CD14-positive monocyte (primary cell): ENCODE results near the gene TMEM86B. TPM values are rescaled to one million over a fixed set of nuclear protein-coding genes. Genes with fewer than 3 reads are reported as not detected.

Source experiments
- DNase-seq, 3 donors: peaks; one replicate each; pipeline ENCODE4 v3.0.0-alpha.2; 2011 to 2022
- H2AFZ ChIP-seq: 2 replicates; pipeline ENCODE4 v1.6.0; 2012; ENCODE audit warnings: mild to moderate bottlenecking, low read depth, low read length, inconsistent platforms; ENCODE audit not compliant: insufficient read depth, poor library complexity, severe bottlenecking
- H3K27ac ChIP-seq, 2 donors: 1 replicate in 1 of 2; 2 replicates in 1 of 2; pipeline ENCODE4 v1.5.1; 2012 to 2013; ENCODE audit warnings: low read length in 2 of 2, control low read depth in 1 of 2, inconsistent platforms in 1 of 2, low read depth in 1 of 2, mild to moderate bottlenecking in 1 of 2
- H3K27me3 ChIP-seq, 2 donors: one replicate each; pipeline versions ENCODE4 v1.6.0 to v1.6.1; 2011 to 2013; ENCODE audit warnings: low read length in 2 of 2; ENCODE audit not compliant: control insufficient read depth in 2 of 2, insufficient read depth in 2 of 2
- H3K36me3 ChIP-seq, 2 donors: replicated peaks in 1 of 2; 1 replicate in 1 of 2; 2 replicates in 1 of 2; pipeline versions ENCODE4 v1.5.1 to v1.6.1; 2012 to 2013; ENCODE audit warnings: low read length in 2 of 2, control low read depth in 1 of 2, inconsistent platforms in 1 of 2, mild to moderate bottlenecking in 1 of 2; ENCODE audit not compliant: insufficient read depth in 2 of 2, control insufficient read depth in 1 of 2
- H3K4me1 ChIP-seq, 2 donors: 1 replicate in 1 of 2; 2 replicates in 1 of 2; pipeline versions ENCODE4 v1.5.1 to v1.6.1; 2012 to 2013; ENCODE audit warnings: low read length in 2 of 2, control low read depth in 1 of 2, inconsistent platforms in 1 of 2, mild to moderate bottlenecking in 1 of 2, moderate library complexity in 1 of 2; ENCODE audit not compliant: insufficient read depth in 2 of 2, control insufficient read depth in 1 of 2
- H3K4me2 ChIP-seq: replicated peaks from 2 replicates; pipeline ENCODE3; 2012; ENCODE audit warnings: low read length, moderate library complexity, mild to moderate bottlenecking; ENCODE audit not compliant: poor library complexity, severe bottlenecking; ENCODE audit errors: extremely low read depth
- H3K4me3 ChIP-seq, 3 experiments: fragments of 200-600 bp in 1 of 3; sonication (generic) in 1 of 3; replicated peaks in 1 of 3; 1 replicate in 2 of 3; 2 replicates in 1 of 3; pipeline ENCODE4 v1.5.1; 2011 to 2013; ENCODE audit warnings: low read length in 3 of 3, mild to moderate bottlenecking in 3 of 3, control low read depth in 2 of 3, low read depth in 2 of 3, inconsistent platforms in 1 of 3, moderate library complexity in 1 of 3
- H3K79me2 ChIP-seq: 2 replicates; pipeline ENCODE4 v1.6.0; 2012; ENCODE audit warnings: mild to moderate bottlenecking, control low read depth, inconsistent platforms, low read length, moderate library complexity; ENCODE audit not compliant: insufficient read depth
- H3K9ac ChIP-seq: 2 replicates; pipeline ENCODE4 v1.6.0; 2017; ENCODE audit warnings: low read length, mild to moderate bottlenecking; ENCODE audit not compliant: insufficient read depth, poor library complexity, severe bottlenecking
- H3K9me3 ChIP-seq, 2 donors: replicated peaks in 1 of 2; 1 replicate in 1 of 2; 2 replicates in 1 of 2; pipeline versions ENCODE4 v1.5.1 to v1.6.1; 2012 to 2013; ENCODE audit warnings: low read length in 2 of 2, control low read depth in 1 of 2; ENCODE audit not compliant: control insufficient read depth in 1 of 2, insufficient read depth in 1 of 2
- H4K20me1 ChIP-seq: 2 replicates; pipeline ENCODE4 v1.6.0; 2012; ENCODE audit warnings: mild to moderate bottlenecking, low read length, control low read depth, moderate library complexity; ENCODE audit not compliant: insufficient read depth
- H3K27ac Mint-ChIP-seq, 7 donors: one replicate each; pipeline ENCODE4 v1.8.0; 2020; ENCODE audit warnings: mild to moderate bottlenecking in 7 of 7, mixed read lengths in 7 of 7, moderate library complexity in 6 of 7, inconsistent platforms in 2 of 7
- H3K27me3 Mint-ChIP-seq, 3 donors: one replicate each; pipeline ENCODE4 v1.8.0; 2021 to 2022; ENCODE audit warnings: low read depth in 3 of 3, mild to moderate bottlenecking in 3 of 3, mixed read lengths in 3 of 3, moderate library complexity in 3 of 3, inconsistent platforms in 1 of 3
- H3K36me3 Mint-ChIP-seq, 2 donors: one replicate each; pipeline ENCODE4 v1.8.0; 2020; ENCODE audit warnings: mixed read lengths in 2 of 2, inconsistent platforms in 1 of 2, mild to moderate bottlenecking in 1 of 2
- H3K4me1 Mint-ChIP-seq: one replicate; pipeline ENCODE4 v1.8.0; 2020; ENCODE audit warnings: mild to moderate bottlenecking, mixed read lengths
- H3K4me3 Mint-ChIP-seq, 2 donors: one replicate each; pipeline ENCODE4 v1.8.0; 2020; ENCODE audit warnings: mild to moderate bottlenecking in 2 of 2, mixed read lengths in 2 of 2, moderate library complexity in 1 of 2
- H3K9me3 Mint-ChIP-seq, 7 donors: one replicate each; pipeline ENCODE4 v1.8.0; 2020 to 2022; ENCODE audit warnings: mixed read lengths in 7 of 7, mild to moderate bottlenecking in 6 of 7, moderate library complexity in 6 of 7, inconsistent platforms in 2 of 7
- WGBS: methylation state at CpG from one replicate; pipeline ENCODE4 v1.1.5; 2013; ENCODE audit warnings: missing lambda C conversion rate; ENCODE audit not compliant: insufficient coverage; 5-methylcytosine and 5-hydroxymethylcytosine counted together
- intact Hi-C, 2 donors: fragments of 100-400 bp; cut with micrococcal nuclease; formaldehyde crosslinking; loops; one replicate each; pipeline versions ENCODE4 v1.15.0 to v1.15.1; 2023
- polyA plus RNA-seq, 3 donors: library from polyadenylated mRNA; depleted of rRNA in 1 of 3; unstranded in 2 of 3; stranded (reverse) in 1 of 3; fragments of 300-500 nt in 2 of 3; fragments of >200 nt in 1 of 3; fragmentation: Illumina TruSeq in 2 of 3; gene quantifications; 1 replicate in 2 of 3; 2 replicates in 1 of 3; pipeline ENCODE4 v1.2.3, GENCODE V29; 2012 to 2021
- TF ChIP-seq, protein P1 (sequence below): fragments of 200-600 bp; IDR thresholded peaks from one replicate; pipeline ENCODE4 v1.8.0; 2022; ENCODE audit warnings: antibody characterized with exemption, mild to moderate bottlenecking

TMEM86B gene
- polyA plus RNA-seq, 3 donors: 0.16 to 10.7 (median 0.38) TPM

DNA sequence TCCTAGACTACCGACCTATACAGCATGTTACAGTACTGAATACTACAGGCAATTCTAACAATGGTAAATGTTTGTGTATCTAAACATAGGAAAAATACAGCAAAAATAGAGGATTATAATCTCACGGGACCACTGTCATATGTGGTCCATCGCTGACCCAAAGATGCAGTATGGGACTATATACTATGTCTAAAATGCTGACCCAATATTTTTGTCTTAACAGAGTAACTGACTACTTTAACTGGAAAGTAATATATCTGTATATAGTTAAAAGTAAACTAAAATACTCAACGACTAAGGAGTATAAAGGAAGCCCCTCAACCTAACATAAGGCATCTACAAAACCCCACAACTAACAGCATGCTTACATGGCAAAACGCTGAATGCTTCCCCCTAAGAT is 4.4 kb upstream of the TMEM86B start:
- Histone ChIP-seq H2AFZ (no peak overlapping the region), H3K4me2 (no peak overlapping the region), H3K36me3 (peaks cover 90 to 97% of the 10 kb centered on the region in 2 donors), H4K20me1 (peaks cover 98% of the 10 kb centered on the region), H3K27ac (no peak overlapping the region), H3K27me3 (no peaks in the 10 kb centered on the region), H3K4me3 (no peak overlapping the region), H3K9me3 (no peaks in the 10 kb centered on the region), H3K9ac (no peak overlapping the region), H3K4me1 (no peaks in the 10 kb centered on the region), H3K79me2 (peaks cover 28% of the 10 kb centered on the region)
- intact Hi-C loops: no loop called here
- no peak for DNase-seq
- 100% methylated on average over 1 of the region's 5 CpGs for WGBS
- Mint-ChIP-seq H3K4me1 (no peaks in the 10 kb centered on the region), H3K36me3 (peaks cover 73 to 91% of the 10 kb centered on the region in 2 donors), H3K27ac (no peak overlapping the region), H3K9me3 (peaks cover 0 to 2% (median 0%) of the 10 kb centered on the region in 7 donors), H3K4me3 (no peak overlapping the region), H3K27me3 (peaks cover 0 to 2% (median 0%) of the 10 kb centered on the region in 3 donors)
- TF ChIP-seq, protein P1, sequence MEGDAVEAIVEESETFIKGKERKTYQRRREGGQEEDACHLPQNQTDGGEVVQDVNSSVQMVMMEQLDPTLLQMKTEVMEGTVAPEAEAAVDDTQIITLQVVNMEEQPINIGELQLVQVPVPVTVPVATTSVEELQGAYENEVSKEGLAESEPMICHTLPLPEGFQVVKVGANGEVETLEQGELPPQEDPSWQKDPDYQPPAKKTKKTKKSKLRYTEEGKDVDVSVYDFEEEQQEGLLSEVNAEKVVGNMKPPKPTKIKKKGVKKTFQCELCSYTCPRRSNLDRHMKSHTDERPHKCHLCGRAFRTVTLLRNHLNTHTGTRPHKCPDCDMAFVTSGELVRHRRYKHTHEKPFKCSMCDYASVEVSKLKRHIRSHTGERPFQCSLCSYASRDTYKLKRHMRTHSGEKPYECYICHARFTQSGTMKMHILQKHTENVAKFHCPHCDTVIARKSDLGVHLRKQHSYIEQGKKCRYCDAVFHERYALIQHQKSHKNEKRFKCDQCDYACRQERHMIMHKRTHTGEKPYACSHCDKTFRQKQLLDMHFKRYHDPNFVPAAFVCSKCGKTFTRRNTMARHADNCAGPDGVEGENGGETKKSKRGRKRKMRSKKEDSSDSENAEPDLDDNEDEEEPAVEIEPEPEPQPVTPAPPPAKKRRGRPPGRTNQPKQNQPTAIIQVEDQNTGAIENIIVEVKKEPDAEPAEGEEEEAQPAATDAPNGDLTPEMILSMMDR: no peak

DNA sequence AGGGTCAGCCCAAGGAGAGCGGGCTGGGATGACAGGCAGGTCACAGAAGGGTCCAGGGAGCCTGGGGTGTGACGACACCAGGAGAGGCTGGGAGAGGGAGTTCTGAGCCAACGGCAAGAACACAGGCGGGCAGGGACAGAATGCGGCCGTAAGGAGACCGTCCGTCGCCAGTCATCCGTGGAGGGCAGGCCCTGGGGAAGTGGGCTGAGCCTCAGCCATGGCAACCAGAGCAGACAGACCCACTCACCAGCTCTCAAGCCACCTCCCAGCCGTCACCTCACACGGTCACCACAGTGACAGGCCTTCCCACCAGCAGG is 3.7 kb upstream of the TMEM86B start:
- H3K36me3 ChIP-seq: peaks cover 90 to 97% of the 10 kb centered on the region in 2 donors
- no peak overlapping the region for H3K4me3 ChIP-seq
- TF ChIP-seq, protein P1: no peak
- Mint-ChIP-seq H3K36me3 (peaks cover 72 to 91% of the 10 kb centered on the region in 2 donors), H3K4me3 (no peak overlapping the region), H3K4me1 (no peaks in the 10 kb centered on the region), H3K9me3 (peaks cover 0 to 2% (median 0%) of the 10 kb centered on the region in 7 donors), H3K27ac (peak overlapping the region in 2 of 7 donors; percentile 40 to 43), H3K27me3 (peaks cover 0 to 2% (median 0%) of the 10 kb centered on the region in 3 donors)
- WGBS: 91% methylated on average over 4 of the region's 12 CpGs
- H3K4me2 ChIP-seq: no peak overlapping the region
- H4K20me1 ChIP-seq: peaks cover 98% of the 10 kb centered on the region
- no peak overlapping the region for H2AFZ ChIP-seq
- H3K79me2 ChIP-seq: peaks cover 28% of the 10 kb centered on the region
- intact Hi-C loops: no loop called here
- no peak overlapping the region for H3K9ac ChIP-seq
- no peaks in the 10 kb centered on the region for H3K4me1 ChIP-seq
- H3K27ac ChIP-seq: no peak overlapping the region
- H3K27me3 ChIP-seq: no peaks in the 10 kb centered on the region
- DNase-seq: no peak
- no peaks in the 10 kb centered on the region for H3K9me3 ChIP-seq
